Stimulated activated CD4-positive, alpha-beta T cell treated with anti-CD3 and anti-CD28 coated beads, Interleukin-4, amount 100 ng/mL, for 48 hours (primary cell): ENCODE data around the gene TRAPPC2B.

Source experiments
- DNase-seq, 2 donors: peaks; one replicate each; pipeline ENCODE4 v3.0.0-alpha.2; 2020; ENCODE audit warnings: low read depth in 2 of 2

TRAPPC2B gene

DNA sequence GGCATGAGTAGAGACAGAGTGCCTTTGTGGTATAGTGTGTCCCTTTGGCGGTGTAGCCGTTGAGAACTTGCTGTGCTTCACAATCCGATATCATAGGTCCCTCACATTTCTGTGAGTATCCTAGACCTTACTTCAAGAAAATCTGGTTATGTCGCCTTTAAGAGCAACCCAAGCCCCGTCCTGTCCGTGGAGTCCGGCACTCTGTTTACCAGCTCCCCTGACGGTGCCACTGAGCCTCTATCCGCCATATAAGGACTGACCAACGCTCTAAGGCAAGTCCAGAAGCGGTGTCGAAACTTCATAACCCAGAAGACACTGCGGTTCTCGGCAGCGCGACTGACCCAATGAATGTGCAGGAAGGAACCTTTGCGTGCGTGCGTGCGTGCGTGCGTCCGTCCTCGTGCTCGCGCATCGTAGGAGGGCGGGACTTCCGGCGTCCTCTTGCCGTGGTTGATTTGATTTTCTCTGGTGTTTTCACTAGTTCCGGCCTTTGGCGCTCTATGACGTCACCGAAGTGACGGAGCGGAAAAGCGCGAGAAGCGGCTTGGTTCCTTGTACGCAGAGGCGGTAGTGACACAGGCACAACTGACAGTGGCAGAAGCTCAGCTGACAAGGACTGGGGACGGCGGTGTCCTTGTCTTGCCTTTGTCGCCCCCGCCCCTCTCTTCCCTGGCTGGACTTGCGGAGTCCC lies at the start of gene TRAPPC2B, which contains the start of gene ZNF547:
TRAPPC2B (plus strand) TSS at position 555 of the 691 bp plus-strand sequence. CDS start 1,283 bp downstream, outside the sequence.
ZNF547 (plus strand) TSS at position 555 of the 691 bp plus-strand sequence. CDS start 5,005 bp downstream, outside the sequence.
- peak; percentile 92 to 96 for DNase-seq

- DNase-seq, result no peak
Measured at GRCh38 chr19:57314146-57314545, 49.2 kb upstream of the TRAPPC2B start.

DNA sequence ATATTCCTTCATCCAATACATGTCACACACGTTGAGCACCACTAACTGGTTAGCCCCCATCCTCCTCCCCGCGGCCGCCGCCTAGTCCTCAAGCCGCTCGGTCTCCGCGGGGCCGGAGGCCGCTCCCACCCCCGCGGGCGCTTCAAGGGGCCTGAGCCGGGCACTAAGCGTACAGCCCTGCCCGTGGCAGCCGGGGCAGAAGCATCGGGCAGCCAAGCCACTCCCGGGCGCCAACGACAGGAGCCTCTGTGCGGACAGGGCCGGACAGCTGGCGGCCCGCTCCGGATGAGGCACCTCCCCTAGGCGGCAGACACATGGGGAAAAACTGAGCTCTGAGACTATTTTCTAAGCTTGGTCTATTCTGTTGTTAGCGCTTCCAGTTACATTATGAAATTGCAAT lies 45.8 kb upstream of the TRAPPC2B start:
- DNase-seq, result no peak

DNA sequence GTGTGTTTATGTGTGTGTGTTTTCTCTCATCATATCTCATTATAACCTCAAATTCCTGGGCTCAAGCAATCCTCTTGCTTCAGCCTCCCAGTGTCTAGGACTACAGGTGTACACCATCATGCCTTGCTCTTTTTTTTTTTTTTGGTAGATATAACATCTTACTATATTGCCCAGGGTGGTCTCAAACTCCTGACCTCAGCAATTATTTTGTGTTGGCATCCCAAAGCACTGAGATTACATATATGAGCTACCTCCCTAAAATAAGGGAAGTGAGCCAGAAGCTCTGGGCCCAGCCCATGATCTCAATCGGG lies 43.5 kb upstream of the TRAPPC2B start:
- DNase-seq, result no peak

GRCh38 chr19:57320180-57321084 lies 42.9 kb upstream of the TRAPPC2B start, which contains the start of gene ZNF543:
Gene ZNF543 (plus strand): TSS chr19:57320472. CDS start chr19:57320854, 382 bp downstream.
- DNase-seq, result peak; percentile 90

GRCh38 chr19:57321116-57321515 lies 42.2 kb upstream of the TRAPPC2B start:
- DNase-seq, result no peak

- DNase-seq, result no peak
Measured at GRCh38 chr19:57321751-57322150, 41.6 kb upstream of the TRAPPC2B start.

DNA sequence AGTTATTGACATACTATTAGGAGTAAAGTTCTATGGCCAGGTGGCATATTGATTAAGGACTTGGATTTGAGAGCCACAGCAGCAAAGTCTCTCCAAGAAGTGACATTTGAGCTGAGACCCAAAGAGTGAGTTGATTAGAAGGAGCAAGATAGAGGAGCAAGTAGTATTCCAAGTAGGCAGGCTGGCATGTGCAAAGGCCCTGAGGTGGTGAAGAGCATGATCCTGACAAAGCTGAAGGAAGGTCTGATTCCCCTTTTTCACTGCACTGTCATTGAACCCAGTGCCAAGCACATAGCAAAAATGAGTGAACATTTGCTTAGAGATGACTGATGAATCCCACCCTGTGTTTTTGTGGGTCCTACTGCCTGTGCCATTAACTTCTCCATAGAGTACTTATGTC lies 38.4 kb upstream of the TRAPPC2B start:
- no peak for DNase-seq

DNA sequence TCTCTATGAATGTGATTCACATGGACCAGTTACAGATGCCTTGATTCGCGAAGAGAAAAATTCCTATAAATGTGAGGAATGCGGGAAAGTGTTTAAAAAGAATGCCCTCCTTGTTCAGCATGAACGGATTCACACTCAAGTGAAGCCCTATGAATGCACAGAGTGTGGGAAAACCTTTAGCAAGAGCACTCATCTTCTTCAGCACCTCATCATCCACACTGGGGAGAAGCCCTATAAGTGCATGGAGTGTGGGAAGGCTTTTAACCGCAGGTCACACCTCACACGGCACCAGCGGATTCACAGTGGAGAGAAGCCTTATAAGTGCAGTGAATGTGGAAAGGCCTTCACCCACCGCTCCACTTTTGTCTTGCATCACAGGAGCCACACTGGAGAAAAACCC lies 35.4 kb upstream of the TRAPPC2B start:
- DNase-seq, result no peak

- DNase-seq, result no peak
Measured at GRCh38 chr19:57334191-57334590, 29.2 kb upstream of the TRAPPC2B start.

DNA sequence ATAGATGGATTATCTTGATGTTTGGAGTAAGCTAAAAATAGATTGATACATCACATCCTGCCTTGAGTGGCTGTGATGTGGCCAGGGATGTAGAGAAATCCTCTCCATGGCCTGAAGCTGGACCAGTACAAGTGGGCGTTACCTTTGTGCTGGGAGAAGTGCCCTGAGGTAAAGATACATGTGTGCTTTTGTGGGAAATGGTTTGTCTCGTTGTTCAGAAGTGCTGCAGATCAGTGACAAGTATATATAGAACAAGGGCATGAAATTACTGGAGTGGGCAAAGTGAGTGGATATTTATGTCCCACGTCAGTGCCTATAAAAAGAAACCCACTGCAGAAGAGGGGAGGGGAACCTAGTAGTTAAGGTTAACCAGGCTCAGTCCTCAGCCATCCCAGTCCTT lies 24.5 kb upstream of the TRAPPC2B start:
- DNase-seq, result no peak

DNA sequence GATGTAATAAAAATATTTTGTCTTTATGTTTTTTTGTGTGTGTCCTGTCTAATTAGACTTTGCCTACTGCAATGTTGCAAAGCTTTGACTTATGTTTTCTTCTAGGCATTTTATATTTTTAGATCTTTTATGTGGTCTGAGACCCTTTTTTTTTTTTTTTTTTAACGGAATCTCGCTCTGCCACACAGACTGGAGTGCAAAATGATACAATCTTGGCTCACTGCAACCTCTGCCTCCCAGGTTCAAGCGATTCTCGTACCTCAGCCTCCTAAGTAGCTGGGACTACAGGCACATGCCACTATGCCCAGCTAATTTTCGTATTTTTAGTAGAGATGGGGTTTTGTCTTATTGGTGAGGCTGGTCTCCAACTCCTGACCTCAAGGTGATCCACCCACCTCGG lies 20.8 kb upstream of the TRAPPC2B start:
- DNase-seq, result no peak

- DNase-seq, result no peak
Measured at GRCh38 chr19:57348136-57348535, 15.2 kb upstream of the TRAPPC2B start.

- DNase-seq, result peak; percentile 64 to 80
Measured at GRCh38 chr19:57350877-57351805, 12.2 kb upstream of the TRAPPC2B start, which contains the start of gene ZNF304. Gene ZNF304 (plus strand): TSS chr19:57351271. CDS start chr19:57351665, 394 bp downstream.

DNA sequence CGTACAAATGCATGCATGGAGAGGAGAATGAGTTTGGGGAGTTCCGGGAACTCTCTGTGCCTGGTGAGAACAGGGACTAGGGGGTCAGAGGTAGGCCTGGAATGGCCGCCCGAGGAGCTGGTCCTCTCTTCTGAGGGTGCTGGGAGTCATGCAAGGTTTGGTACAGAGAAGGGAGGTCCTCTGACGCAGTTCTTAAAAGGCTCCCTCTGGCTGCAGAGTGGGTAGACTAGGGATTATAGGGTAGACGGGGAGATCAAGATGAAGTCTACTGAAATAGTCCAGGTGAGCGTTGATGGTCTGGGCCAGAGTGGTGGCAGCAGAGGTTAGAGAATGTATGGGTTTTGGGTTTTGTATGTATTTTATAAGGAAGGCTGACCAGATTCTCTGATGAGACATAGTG lies 11.5 kb upstream of the TRAPPC2B start:
- DNase-seq, result no peak

GRCh38 chr19:57355916-57356315 lies 7.4 kb upstream of the TRAPPC2B start:
- no peak for DNase-seq

DNA sequence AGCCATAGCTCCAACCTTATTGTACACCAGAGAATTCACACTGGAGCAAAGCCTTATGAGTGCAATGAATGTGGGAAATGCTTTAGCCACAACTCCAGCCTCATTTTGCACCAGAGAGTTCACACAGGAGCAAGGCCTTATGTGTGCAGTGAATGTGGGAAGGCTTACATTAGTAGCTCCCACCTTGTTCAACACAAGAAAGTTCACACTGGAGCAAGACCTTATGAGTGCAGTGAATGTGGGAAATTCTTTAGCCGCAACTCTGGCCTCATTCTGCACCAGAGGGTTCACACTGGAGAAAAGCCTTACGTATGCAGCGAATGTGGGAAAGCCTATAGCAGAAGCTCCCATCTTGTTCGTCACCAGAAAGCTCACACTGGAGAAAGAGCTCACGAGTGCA lies 5.9 kb upstream of the TRAPPC2B start:
- DNase-seq, result no peak

DNA sequence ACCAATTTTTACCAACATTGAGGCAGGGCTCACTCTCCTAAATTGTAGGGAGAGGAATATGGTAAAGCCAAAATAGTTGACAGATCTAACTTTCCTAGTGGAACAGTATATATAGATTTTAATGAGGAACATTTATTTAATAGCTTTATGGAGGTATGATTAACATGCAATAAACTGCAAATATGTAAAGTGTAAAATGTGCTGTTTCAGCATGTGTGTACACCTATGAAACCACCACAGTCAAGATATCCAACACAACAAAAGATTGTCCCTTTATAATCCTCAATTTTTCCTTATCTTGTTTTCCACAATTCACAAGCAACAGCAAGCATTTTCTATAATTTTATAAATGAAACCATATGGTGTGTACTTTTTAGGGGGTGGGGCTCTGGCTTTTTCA lies 4.1 kb upstream of the TRAPPC2B start:
- DNase-seq, result no peak

DNA sequence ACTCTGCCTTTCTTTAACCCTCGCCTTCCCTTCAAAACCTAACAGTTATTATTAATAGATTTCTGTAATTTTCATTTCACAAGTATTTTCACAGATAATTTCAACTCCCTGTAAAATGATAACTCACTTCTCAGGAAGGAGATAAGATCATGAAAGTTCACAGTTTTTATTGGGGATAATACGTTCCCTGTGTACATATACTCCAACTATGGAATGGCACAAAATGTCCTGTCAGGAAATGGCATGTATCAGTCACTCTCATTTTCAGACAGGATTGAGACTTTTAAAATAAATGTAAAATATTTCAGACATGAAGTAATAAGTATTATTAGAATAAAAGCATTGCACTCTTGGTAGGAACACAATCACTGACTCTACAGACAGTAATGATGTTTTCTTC lies 932 bp upstream of the TRAPPC2B start:
- no peak for DNase-seq

DNA sequence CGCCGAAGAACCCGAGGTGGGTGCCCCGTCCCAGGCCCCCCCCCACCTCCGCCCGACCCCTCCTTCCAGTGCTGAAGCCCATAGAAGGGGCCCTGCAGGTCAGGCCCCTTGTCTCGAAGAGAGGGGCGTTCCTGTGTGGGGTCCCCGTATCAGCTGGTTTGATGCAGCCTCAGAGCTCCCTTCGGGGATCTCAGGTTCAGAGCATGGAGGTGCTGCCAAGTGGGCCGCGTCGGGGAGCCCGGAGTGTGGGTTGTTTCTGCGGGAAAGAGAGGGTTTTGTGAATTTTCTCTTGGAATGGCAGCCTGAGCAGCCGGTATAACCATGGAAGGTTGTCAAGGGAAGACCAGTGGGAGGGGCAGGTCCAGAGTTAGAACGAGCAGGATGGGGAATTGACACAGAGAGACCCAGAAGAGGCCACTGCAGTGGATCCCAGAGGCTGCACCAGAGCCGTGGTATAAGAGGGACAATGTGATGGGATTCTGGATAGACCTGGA lies 384 bp downstream of the TRAPPC2B start:
- no peak for DNase-seq

DNA sequence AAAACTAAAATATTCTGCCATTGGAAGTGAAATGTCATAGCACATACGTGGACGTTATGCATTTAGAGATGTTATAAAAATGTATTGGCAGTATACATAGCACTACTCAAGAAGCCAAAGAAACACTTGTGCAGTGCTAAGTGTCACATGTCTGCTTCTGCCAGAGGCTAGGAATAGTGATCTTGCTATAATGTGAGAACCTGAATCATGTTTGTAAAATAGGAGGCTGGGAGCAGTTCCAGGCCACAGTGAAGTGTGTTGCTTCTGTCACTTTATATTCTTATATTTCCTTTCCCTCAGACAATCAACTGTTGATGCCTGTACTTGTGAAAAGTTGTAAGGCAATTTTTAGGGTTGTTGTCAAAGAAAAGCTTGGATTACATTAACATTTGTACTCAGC lies 3.4 kb downstream of the TRAPPC2B start:
- DNase-seq, result no peak

GRCh38 chr19:57374179-57374578 lies 10.8 kb downstream of the TRAPPC2B start:
- no peak for DNase-seq
